ENCODE results near the gene METTL16. TPM values are rescaled to one million over a fixed set of nuclear protein-coding genes. Genes with fewer than 3 reads are reported as not detected.
A peak's percentile ranks its signal among the peaks of the same experiment; 100 is the strongest.

The METTL16 gene
- polyA plus RNA-seq, 1 of the 3 experiments (the other 2 are of a cell fraction): 8.1 TPM

DNA sequence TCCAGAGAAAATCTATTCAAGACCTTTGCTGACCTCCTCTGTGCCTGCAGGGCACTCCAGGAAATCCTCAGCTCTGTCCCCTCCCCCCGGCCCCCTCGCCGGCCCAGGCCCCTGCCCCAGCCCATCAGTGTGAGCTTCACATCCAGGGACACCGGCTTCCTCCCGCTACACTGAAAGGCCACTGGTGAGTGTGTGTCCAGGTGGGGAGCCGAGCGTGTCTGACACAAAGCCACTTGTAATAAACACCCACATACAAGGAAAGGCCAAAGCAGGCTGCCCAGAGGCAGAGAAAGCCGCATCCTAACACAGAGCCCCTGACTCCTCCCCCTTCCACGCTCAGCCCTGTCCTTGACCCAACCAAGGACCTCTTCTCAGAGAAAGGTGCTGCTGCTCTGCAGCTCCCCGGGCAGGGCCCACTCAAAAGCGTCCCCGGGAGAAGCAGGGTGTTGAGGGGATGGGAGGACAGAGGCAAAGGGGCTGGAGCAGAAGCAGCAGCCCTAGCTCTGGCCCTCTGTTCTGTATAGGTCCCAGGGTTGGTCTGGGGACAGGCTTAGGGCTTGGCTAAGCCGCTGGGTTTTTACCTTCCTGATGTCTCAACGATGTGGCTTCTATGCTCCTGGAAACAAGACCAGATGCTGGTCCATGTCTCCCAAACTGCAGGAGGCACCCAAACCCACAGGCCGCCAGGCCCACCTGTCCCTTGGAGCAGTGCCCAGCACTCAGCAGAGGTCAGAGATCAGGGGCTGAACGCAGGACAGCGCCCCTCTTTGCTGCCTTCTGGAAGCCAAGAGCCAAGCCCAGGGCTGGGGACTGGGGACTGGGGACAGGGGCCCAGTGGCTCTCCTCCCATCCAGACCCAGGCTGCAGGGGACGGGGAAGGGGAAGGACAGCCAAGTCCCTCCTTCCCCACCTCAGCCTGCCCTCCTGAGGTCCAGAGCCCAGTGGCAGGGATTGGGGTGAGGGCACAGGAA lies 126.2 kb downstream of the METTL16 start:
- Histone ChIP-seq H2AFZ (ENCODE audit: low read depth) (no peak overlapping the region), H3K9me3 (no peaks in the 10 kb centered on the region), H3K36me3 (replicated peaks in 1 of 2; ENCODE audit: control insufficient read depth in 1 of 2, insufficient read depth in 2 of 2, low read length in 1 of 2) (peaks cover 10 to 27% of the 10 kb centered on the region in 2 experiments), H3K4me3 (ENCODE audit: low read depth in 2 of 2, low read length in 1 of 2) (no peak overlapping the region), H3K79me2 (ENCODE audit: insufficient read depth) (peaks cover 9% of the 10 kb centered on the region), H3K9ac (no peak overlapping the region), H3K27me3 (ENCODE audit: insufficient read depth) (no peaks in the 10 kb centered on the region), H3F3A (replicated peaks; ENCODE audit: insufficient read depth) (peaks cover 10% of the 10 kb centered on the region), H3K4me2 (no peak overlapping the region), H4K20me1 (ENCODE audit: insufficient read depth) (peaks cover 7% of the 10 kb centered on the region; the same call in 1 of the 2 replicates), H3K27ac (ENCODE audit: low read depth in 2 of 2, low read length in 1 of 2) (peak overlapping the region in 1 of 2 experiments; percentile 50; a peak in 2 of 4 replicates), H3K4me1 (ENCODE audit: control insufficient read depth in 1 of 2, insufficient read depth in 2 of 2, low read depth in 1 of 2, low read length in 1 of 2) (peaks cover 0 to 53% of the 10 kb centered on the region in 2 experiments; a peak in 1 of 4 replicates), H3K9me2 (no peaks in the 10 kb centered on the region)
- WGBS (ENCODE audit: low lambda C conversion rate): 67% methylated on average over 8 of the region's 18 CpGs
- ChIA-PET POLR2A (no interaction called here), CTCF (interaction anchor here (1.7 to 26.4 kb wide), 3 partner anchors 10 to 32 kb away, joined by 4 to 654 read pairs (median 8); partner anchors contain the start of gene MNT)
- peak; percentile 51 for DNase-seq
- TF ChIP-seq TAF1 (IDR thresholded peaks at IDR 0.05; ENCODE audit: borderline replicate concordance, low read depth, low read length) (no peak), NRF1 (IDR thresholded peaks at IDR 0.05; ENCODE audit: low read depth, low read length) (no peak), RFX5 (IDR thresholded peaks at IDR 0.05; ENCODE audit: low read length) (no peak), RXRA (IDR thresholded peaks at IDR 0.05; ENCODE audit: borderline replicate concordance, low read depth) (no peak), FOXJ3 (CRISPR knock-in tag; IDR thresholded peaks at IDR 0.05) (no peak), NFIC (IDR thresholded peaks at IDR 0.05; ENCODE audit: borderline replicate concordance) (no peak), EP300 (IDR thresholded peaks at IDR 0.05; ENCODE audit: borderline replicate concordance in 1 of 2, low read depth in 1 of 2, low read length in 1 of 2) (no peak), GATA2 (CRISPR knock-in tag; IDR thresholded peaks at IDR 0.05) (no peak), YY1 (IDR thresholded peaks at IDR 0.05; ENCODE audit: low read depth) (no peak), MXI1 (IDR thresholded peaks at IDR 0.05; ENCODE audit: low read depth, low read length) (no peak), TEAD4 (IDR thresholded peaks at IDR 0.05; ENCODE audit: borderline replicate concordance, insufficient read depth) (no peak), SMC3 (IDR thresholded peaks at IDR 0.05; ENCODE audit: low read depth, low read length) (no peak), CHD2 (IDR thresholded peaks at IDR 0.05; ENCODE audit: low read length, partially characterized antibody) (no peak), FOXM1 (IDR thresholded peaks at IDR 0.05; ENCODE audit: low read depth) (no peak), ELF1 (IDR thresholded peaks at IDR 0.05) (no peak)
- TF ChIP-seq, protein P1, sequence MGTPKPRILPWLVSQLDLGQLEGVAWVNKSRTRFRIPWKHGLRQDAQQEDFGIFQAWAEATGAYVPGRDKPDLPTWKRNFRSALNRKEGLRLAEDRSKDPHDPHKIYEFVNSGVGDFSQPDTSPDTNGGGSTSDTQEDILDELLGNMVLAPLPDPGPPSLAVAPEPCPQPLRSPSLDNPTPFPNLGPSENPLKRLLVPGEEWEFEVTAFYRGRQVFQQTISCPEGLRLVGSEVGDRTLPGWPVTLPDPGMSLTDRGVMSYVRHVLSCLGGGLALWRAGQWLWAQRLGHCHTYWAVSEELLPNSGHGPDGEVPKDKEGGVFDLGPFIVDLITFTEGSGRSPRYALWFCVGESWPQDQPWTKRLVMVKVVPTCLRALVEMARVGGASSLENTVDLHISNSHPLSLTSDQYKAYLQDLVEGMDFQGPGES (IDR thresholded peaks at IDR 0.05; ENCODE audit: low read depth, low read length): no peak
- TF ChIP-seq, protein P2, sequence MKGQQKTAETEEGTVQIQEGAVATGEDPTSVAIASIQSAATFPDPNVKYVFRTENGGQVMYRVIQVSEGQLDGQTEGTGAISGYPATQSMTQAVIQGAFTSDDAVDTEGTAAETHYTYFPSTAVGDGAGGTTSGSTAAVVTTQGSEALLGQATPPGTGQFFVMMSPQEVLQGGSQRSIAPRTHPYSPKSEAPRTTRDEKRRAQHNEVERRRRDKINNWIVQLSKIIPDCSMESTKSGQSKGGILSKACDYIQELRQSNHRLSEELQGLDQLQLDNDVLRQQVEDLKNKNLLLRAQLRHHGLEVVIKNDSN (IDR thresholded peaks at IDR 0.05; ENCODE audit: borderline replicate concordance, low read depth): no peak
- TF ChIP-seq, protein P3, sequence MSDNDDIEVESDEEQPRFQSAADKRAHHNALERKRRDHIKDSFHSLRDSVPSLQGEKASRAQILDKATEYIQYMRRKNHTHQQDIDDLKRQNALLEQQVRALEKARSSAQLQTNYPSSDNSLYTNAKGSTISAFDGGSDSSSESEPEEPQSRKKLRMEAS (IDR thresholded peaks at IDR 0.05; ENCODE audit: low read depth): no peak
- TF ChIP-seq, protein P4, sequence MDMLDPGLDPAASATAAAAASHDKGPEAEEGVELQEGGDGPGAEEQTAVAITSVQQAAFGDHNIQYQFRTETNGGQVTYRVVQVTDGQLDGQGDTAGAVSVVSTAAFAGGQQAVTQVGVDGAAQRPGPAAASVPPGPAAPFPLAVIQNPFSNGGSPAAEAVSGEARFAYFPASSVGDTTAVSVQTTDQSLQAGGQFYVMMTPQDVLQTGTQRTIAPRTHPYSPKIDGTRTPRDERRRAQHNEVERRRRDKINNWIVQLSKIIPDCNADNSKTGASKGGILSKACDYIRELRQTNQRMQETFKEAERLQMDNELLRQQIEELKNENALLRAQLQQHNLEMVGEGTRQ (IDR thresholded peaks at IDR 0.05; ENCODE audit: borderline replicate concordance, low read depth, low read length): no peak
- TF ChIP-seq, protein P5, sequence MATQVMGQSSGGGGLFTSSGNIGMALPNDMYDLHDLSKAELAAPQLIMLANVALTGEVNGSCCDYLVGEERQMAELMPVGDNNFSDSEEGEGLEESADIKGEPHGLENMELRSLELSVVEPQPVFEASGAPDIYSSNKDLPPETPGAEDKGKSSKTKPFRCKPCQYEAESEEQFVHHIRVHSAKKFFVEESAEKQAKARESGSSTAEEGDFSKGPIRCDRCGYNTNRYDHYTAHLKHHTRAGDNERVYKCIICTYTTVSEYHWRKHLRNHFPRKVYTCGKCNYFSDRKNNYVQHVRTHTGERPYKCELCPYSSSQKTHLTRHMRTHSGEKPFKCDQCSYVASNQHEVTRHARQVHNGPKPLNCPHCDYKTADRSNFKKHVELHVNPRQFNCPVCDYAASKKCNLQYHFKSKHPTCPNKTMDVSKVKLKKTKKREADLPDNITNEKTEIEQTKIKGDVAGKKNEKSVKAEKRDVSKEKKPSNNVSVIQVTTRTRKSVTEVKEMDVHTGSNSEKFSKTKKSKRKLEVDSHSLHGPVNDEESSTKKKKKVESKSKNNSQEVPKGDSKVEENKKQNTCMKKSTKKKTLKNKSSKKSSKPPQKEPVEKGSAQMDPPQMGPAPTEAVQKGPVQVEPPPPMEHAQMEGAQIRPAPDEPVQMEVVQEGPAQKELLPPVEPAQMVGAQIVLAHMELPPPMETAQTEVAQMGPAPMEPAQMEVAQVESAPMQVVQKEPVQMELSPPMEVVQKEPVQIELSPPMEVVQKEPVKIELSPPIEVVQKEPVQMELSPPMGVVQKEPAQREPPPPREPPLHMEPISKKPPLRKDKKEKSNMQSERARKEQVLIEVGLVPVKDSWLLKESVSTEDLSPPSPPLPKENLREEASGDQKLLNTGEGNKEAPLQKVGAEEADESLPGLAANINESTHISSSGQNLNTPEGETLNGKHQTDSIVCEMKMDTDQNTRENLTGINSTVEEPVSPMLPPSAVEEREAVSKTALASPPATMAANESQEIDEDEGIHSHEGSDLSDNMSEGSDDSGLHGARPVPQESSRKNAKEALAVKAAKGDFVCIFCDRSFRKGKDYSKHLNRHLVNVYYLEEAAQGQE (IDR thresholded peaks at IDR 0.05; ENCODE audit: low read depth, low read length): no peak

All from SK-N-SH (cell line).